Ammon's horn (tissue), 1 donor: ENCODE data around the gene ZFAND6.
"Not testable (repeated sequence)": the region's sequence is repeated elsewhere in the genome, so short reads cannot be mapped to it uniquely, and the experiment has no call there.

Experiments used
- DNase-seq: peaks from one replicate; pipeline ENCODE4 v3.0.0-alpha.2; 2016; ENCODE audit warnings: low spot score

ZFAND6 gene

GRCh38 chr15:80099241-80099640 lies 39.8 kb downstream of the ZFAND6 start:
- DNase-seq = no peak

GRCh38 chr15:80099662-80100061 lies 40.2 kb downstream of the ZFAND6 start:
- DNase-seq = not testable (repeated sequence)

DNA sequence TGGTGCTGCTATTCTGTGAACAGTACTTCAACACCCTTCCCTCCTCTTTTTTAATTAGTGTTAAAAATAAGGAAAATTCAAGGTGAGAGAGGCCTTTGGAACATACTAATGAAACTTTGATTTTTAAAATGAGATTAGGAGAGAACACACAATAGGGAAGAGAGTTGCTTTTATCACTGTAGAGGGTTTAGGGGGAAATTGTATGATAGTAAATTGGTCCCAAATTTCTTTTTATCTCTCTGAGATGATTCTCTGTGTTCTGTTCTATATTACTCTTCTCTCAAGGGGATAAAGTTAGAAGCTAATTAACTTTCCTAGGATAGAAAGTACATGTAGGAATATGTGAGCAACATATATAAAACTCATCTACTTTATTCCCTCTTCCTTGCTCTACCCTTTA lies 40.8 kb downstream of the ZFAND6 start:
- DNase-seq = no peak

GRCh38 chr15:80105193-80105592 lies 45.7 kb downstream of the ZFAND6 start:
- no peak for DNase-seq

GRCh38 chr15:80105595-80105994 lies 46.1 kb downstream of the ZFAND6 start:
- no peak for DNase-seq

GRCh38 chr15:80106051-80106450 lies 46.6 kb downstream of the ZFAND6 start:
- DNase-seq = no peak

DNA sequence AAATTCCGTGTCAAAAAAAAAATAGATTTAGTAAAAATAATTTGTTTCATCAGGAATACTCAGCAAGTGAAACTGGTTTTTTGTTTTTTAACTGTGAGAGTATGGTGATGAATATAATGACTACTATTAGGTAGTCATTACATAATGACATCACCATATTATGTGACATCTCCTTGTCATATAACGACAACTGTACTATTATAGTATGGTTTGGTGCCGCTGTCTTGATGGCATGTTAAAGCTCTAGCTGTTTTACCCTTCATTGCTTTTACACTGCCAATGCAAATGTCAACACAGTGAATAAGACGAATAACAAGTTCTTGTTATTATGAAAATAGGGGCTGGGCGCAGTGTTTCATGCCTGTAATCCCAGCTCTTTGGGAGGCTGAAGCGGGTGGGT lies 47.7 kb downstream of the ZFAND6 start:
- no peak for DNase-seq

DNA sequence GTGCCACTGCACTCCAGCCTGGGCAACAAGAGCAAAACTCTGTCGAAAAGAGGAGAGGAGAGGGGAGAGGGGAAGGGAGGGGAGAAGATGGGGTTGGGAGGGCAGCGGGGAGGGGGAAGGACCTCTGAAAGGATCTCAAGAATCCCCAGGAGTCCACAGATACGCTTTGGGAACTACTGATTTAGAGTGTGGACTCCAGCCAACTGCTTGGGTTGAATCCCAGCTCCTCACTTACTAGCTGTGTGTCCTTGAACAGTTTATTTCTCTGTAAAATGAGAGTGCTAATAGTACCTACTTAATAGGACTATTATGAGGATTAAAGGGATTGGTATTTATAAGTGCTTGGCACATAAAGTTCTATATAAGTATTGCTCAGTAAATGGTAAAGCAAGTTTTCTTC lies 48.3 kb downstream of the ZFAND6 start:
- DNase-seq = no peak

GRCh38 chr15:80109388-80109787 lies 49.9 kb downstream of the ZFAND6 start:
- no peak for DNase-seq

GRCh38 chr15:80110920-80111319 lies 51.4 kb downstream of the ZFAND6 start:
- no peak for DNase-seq

GRCh38 chr15:80114114-80114513 lies 54.6 kb downstream of the ZFAND6 start:
- no peak for DNase-seq

DNA sequence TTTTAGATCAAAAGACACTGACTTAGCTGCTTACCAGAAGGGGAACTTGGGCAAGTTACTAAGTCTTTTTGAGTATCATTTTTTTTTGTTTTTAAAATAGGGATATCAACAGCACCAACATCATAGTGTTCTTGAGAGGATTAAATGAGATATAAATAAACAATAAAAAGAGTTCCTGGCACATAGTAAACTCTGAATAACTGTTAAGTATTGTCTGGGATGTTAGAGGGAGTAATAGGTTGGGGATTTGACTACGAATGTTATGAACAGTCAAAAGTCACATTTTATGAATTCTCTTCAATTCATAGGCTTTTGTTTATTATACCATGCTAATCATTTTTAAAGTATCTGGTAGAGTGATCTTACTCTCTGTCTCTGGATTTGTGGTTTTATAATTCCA lies 55.5 kb downstream of the ZFAND6 start:
- DNase-seq = no peak

DNA sequence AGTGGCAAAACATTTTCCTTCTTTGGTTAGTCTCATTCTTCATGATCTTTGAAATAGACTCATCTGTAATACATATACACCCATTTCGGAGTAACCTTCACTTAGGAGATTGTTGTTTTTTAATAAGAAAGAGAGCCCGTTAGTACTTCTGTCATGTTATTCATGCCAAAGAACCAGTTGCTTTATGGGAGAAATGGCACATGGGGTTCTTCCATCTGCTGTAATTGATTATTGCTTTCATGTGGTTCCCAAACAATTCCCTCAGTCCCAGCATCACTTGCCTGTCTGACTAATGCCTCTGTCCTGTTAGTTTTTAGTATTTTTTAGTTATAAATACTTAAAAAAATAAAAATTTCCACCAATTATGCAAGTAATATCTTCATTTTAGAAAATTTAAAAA lies 59.5 kb downstream of the ZFAND6 start:
- peak; percentile 24 for DNase-seq

DNA sequence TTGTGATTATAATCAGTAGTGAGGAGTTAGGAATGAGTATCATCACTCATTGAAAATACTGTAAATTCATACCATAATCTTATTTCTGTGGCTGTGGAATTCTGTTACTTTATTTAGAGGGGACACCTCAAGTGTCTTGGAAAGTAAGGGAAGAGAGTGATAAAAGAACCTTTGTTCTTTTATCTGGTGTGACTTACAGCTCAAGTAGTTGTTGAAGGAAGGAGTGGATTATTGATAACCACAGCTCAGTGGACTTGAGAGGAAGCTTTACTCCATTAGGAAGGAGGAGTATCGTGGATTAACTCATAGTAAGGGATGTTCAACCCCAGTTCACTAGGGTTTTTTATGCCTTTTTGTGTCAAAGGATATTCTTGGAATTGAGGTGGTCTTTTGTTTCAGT lies 61.2 kb downstream of the ZFAND6 start:
- DNase-seq = no peak

DNA sequence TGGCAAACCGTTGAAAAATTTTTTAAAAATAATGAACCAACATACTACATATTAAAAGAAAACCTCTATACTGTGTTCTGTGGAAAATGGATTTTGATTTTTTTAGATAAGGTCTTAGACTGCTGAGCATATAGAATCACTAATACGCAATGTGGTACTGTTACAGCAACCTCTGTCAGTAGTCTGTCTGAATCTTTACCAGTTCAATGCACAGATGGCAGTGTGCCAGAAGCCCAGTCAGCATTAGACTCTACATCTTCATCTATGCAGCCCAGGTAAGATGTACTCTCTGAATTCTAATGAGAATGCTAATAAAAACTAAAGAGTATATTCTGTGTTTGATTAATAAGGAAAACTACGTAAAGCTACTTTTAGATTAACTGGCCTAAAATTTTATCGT lies 62.1 kb downstream of the ZFAND6 start:
- DNase-seq = no peak

GRCh38 chr15:80123034-80123433 lies 63.6 kb downstream of the ZFAND6 start:
- DNase-seq = no peak

DNA sequence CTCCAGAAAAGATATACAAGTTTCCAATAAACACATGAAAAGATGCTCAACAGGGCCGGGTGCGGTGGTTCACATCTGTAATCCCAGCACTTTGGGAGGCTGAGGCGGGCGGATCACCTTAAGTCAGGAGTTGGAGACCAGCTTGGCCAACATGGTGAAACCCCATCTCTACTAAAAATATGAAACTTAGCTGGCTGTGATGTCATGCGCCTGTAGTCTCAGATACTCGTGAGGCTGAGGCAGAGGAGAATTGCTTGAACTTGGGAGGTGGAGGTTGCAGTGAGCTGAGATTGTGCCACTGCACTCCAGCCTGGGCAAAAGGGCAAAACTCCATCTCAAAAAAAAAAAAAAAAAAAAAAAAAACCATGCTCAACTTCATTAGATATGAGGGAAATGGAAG lies 67.8 kb downstream of the ZFAND6 start:
- DNase-seq = not testable (repeated sequence)

- DNase-seq = no peak
Measured at GRCh38 chr15:80127911-80128310, 68.4 kb downstream of the ZFAND6 start.

- DNase-seq = no peak
Measured at GRCh38 chr15:80132382-80132781, 72.9 kb downstream of the ZFAND6 start.

GRCh38 chr15:80136854-80137253 lies 77.4 kb downstream of the ZFAND6 start:
- no peak for DNase-seq

DNA sequence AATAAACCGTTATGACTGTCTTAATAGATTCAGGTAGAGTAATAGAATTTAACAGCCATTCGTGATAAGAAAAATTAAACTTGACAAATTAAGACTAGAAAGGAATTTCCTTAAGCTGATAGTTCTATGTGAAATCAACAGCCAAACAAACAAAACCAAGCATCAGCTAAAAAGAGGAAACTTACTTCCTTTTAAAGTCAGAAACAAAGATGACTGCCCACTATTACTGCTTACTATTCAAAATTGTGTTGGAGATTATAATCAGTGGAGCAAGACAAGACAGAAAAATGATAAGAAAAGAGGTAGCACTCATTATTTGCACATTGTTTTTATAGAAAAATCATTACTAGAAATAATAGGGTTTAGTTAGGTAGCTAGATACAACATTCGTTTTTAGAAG lies 79.5 kb downstream of the ZFAND6 start:
- no peak for DNase-seq

DNA sequence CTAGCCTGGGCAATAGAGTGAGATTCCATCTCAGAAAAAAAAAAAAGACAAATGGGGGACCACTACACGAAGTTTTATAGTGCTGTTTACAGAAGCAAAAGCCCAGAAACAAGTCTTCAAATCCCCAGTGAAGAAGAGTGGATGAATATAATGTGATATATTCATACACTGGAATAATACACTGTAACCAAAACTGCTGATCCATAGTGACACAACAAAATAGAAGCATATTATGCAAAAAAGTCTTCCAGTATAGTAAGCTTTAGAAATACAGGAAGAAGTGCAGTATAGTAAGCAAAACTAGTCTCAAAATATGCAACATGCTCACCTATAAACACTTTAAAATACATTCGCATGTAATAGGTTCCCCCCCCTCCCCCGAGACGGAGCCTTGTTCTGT lies 81.4 kb downstream of the ZFAND6 start:
- DNase-seq = no peak

DNA sequence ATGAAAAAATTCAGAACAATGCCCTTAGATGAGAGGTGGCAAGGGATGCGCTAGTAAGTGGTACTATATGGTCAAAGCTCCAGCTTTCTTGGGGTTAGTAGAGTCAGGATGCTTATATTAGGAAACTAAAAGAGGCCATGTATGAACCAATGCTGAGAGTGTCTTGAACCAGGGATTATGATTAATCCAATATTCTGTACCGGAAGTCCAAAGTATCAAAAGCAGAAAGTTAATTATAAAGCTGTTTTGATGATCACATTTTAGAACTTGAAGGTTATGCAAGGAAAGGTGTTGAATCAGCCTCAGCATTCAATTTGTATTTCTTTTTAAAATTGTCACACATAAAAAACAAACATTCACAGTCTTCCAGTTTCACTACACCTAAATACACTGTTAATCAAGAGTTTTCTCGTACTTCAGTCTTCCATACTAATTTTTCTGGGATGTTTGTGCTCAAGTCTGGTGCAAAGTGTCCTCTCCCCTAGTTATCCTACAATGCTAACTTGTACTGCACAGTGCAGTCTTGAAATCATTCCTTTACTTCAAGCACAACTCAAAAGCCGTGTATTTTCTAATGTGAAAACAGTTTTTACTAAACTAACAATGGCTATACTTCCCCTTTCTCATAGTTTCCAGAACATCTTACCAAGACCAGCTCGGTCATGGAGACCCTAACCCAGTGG lies 82.6 kb downstream of the ZFAND6 start:
- no peak for DNase-seq

- no peak for DNase-seq
Measured at GRCh38 chr15:80142646-80143045, 83.2 kb downstream of the ZFAND6 start.

GRCh38 chr15:80151148-80151547 lies 91.7 kb downstream of the ZFAND6 start:
- no peak for DNase-seq
